ENCODE data around the gene PYGM. TPM values are rescaled to one million over a fixed set of nuclear protein-coding genes. Genes with fewer than 3 reads are reported as not detected.

PYGM gene
- total and polyA plus RNA-seq, 7 experiments from 2014 or later = 0.26 to 16.2 (median 12.3) TPM

DNA sequence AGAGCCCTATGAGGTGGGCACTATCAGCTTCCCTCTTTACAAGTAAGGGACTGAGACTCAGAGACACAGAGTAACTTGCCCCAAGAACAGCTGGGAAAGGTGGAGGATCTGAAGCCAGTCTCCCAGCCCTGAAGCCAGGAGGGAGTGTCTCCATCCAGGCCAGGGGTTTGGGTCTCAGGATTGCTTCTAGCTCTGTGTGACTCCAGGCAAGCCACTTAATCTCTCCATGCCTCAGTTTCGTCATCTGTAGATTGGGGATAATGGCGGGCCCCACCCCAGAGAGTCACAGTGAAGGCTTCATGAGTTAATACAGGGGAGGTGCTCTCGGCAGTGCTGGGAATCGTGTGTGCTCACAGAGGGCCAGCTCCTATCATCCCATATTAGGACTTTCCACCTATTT, 32.7 kb upstream of the PYGM start:
- intact Hi-C loops (cut with micrococcal nuclease) = no loop called here
- Histone ChIP-seq H3K4me3 (ENCODE audit: low read length) (no peak overlapping the region), H3K9me3 (ENCODE audit: control insufficient read depth in 2 of 3, low read length in 3 of 3) (no peaks in the 10 kb centered on the region), H3K36me3 (ENCODE audit: control insufficient read depth in 2 of 3, insufficient read depth in 3 of 3, low read length in 3 of 3) (peaks cover 0 to 67% (median 0%) of the 10 kb centered on the region in 3 experiments), H3K4me1 (ENCODE audit: control insufficient read depth in 2 of 2, insufficient read depth in 2 of 2, low read length in 2 of 2) (peaks cover 0 to 14% of the 10 kb centered on the region in 2 donors), H3K27ac (ENCODE audit: low read depth, low read length) (no peak overlapping the region), H3K27me3 (ENCODE audit: control insufficient read depth in 2 of 2, insufficient read depth in 2 of 2, low read length in 2 of 2) (no peaks in the 10 kb centered on the region)
- no peaks in the 10 kb centered on the region for H3K27me3 Mint-ChIP-seq
- H3K9me3 Mint-ChIP-seq = peaks cover 0 to 1% (median 0%) of the 10 kb centered on the region in 11 donors
- DNase-seq (no peak), ATAC-seq (no peak)
- CTCF ChIA-PET = interaction anchor here (1.5 to 1.6 kb wide), 2 partner anchors 10 to 30 kb away, joined by 3 to 4 read pairs; no protein-coding TSS in a partner anchor
- peaks cover 17 to 38% (median 29%) of the 10 kb centered on the region in 7 donors for H3K4me1 Mint-ChIP-seq
- peaks cover 0 to 10% (median 4%) of the 10 kb centered on the region in 5 donors for H3K36me3 Mint-ChIP-seq
- H3K4me3 Mint-ChIP-seq = no peak overlapping the region
- POLR2A ChIA-PET = interaction anchor here (1.0 to 3.0 kb wide), 5 partner anchors 8 to 18 kb away, joined by 3 to 19 read pairs (median 5); partner anchors contain the start of genes MAP4K2 and SF1
- peak overlapping the region in 3 of 9 donors; percentile 67 to 92 (median 78) for H3K27ac Mint-ChIP-seq

DNA sequence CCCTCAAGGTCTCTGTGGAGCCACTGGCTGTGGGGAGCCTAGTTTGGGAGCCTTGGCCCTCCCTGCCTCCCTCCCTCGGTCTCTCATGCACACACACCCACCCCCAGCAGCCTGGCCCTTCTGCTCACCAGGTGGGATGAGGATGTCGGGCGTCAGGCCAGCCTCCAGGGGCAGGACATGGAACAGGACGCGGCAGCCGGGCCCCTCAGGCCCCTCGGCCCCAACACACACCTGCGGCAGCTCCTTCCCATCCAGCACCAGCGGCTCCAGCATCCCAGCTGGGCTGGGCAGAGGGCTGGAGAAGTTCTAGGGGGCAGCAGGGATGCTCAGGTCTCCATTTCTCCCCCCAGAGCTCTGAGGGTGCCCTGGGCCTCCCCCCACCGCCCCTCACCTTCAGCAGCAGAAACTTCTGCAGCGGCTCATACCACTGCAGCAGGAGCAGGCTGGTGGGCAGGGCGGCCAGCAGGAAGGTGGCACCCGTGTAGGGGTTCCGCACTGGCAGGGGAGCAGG, 32.1 kb upstream of the PYGM start:
- H3K27me3 Mint-ChIP-seq = no peaks in the 10 kb centered on the region
- DNase-seq = no peak

DNA sequence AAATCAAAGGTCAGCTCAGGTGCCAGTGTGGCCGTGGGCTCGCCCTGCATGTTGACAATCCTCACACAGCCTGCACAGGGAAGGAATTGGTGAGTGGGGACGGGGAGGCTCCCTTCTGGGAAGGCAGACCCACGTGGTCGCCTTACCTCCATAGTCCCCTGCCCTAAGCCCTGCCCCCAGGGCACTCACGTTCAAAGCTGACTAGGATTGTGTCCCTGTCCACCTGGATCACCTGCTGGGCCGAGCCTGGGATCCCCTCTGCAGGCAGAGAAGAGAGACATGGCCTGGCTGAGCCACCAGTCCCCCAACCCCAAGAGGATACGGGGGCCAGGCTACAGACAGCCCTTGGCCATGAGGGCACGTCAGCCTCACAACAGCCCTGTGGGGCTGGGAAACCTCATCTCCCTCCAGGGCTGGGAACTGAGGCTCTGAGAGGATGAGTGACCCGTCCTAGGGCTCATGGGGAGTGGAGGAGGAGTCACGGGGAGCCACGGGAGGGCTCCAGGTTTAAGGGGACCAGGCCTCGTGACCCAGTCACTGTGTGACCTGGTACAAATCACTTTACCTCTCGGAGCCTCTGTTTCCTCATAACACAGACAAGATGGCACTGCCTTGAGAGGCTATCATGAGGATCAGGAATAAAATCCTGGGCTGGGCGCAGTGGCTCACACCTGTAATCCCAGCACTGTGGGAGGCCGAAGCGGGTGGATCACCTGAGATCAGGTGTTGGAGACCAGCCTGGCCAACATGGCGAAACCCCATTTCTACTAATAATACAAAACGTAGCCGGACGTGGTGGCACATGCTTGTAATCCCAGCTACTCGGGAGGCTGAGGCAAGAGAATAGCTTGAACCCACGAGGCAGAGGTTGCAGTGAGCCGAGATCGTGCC, 30.7 kb upstream of the PYGM start:
- DNase-seq = no peak
- Histone ChIP-seq H3K27ac (ENCODE audit: low read depth, low read length) (peak overlapping the region; percentile 6), H3K27me3 (ENCODE audit: control insufficient read depth in 2 of 2, insufficient read depth in 2 of 2, low read length in 2 of 2) (no peaks in the 10 kb centered on the region), H3K4me3 (ENCODE audit: low read length) (no peak overlapping the region), H3K36me3 (ENCODE audit: control insufficient read depth in 2 of 3, insufficient read depth in 3 of 3, low read length in 3 of 3) (peaks cover 0 to 48% (median 0%) of the 10 kb centered on the region in 3 experiments), H3K4me1 (ENCODE audit: control insufficient read depth in 2 of 2, insufficient read depth in 2 of 2, low read length in 2 of 2) (peaks cover 0 to 15% of the 10 kb centered on the region in 2 donors), H3K9me3 (ENCODE audit: control insufficient read depth in 2 of 3, low read length in 3 of 3) (no peaks in the 10 kb centered on the region)
- Mint-ChIP-seq H3K4me1 (peaks cover 16 to 32% (median 22%) of the 10 kb centered on the region in 7 donors), H3K36me3 (peaks cover 0 to 11% (median 4%) of the 10 kb centered on the region in 5 donors), H3K4me3 (no peak overlapping the region), H3K27ac (peak overlapping the region in 2 of 9 donors; percentile 48 to 51), H3K9me3 (peaks cover 0 to 1% (median 0%) of the 10 kb centered on the region in 11 donors), H3K27me3 (no peaks in the 10 kb centered on the region)
- POLR2A ChIA-PET = interaction anchor here (1.4 to 1.5 kb wide), 2 partner anchors 12 to 13 kb away, joined by 4 to 5 read pairs; partner anchors contain the start of genes MAP4K2 and SF1
- intact Hi-C loops (cut with micrococcal nuclease) = no loop called here
- no peak for ATAC-seq
- CTCF ChIA-PET = no interaction called here

More for the DNA sequence above, 32.1 kb upstream of the PYGM start:
- Histone ChIP-seq H3K4me1 (ENCODE audit: control insufficient read depth in 2 of 2, insufficient read depth in 2 of 2, low read length in 2 of 2) (peaks cover 0 to 15% of the 10 kb centered on the region in 2 donors), H3K27me3 (ENCODE audit: control insufficient read depth in 2 of 2, insufficient read depth in 2 of 2, low read length in 2 of 2) (no peaks in the 10 kb centered on the region), H3K4me3 (ENCODE audit: low read length) (no peak overlapping the region), H3K9me3 (ENCODE audit: control insufficient read depth in 2 of 3, low read length in 3 of 3) (no peaks in the 10 kb centered on the region), H3K27ac (ENCODE audit: low read depth, low read length) (no peak overlapping the region), H3K36me3 (ENCODE audit: control insufficient read depth in 2 of 3, insufficient read depth in 3 of 3, low read length in 3 of 3) (peaks cover 0 to 61% (median 0%) of the 10 kb centered on the region in 3 experiments)
- ChIA-PET CTCF (interaction anchor here (1.5 to 1.6 kb wide), 2 partner anchors 10 to 30 kb away, joined by 3 to 4 read pairs; no protein-coding TSS in a partner anchor), POLR2A (interaction anchor here (0.7 to 3.0 kb wide), 8 partner anchors 9 to 48 kb away, joined by 3 to 19 read pairs (median 4); partner anchors contain the start of genes MAP4K2, RASGRP2 and SF1)
- Mint-ChIP-seq H3K4me3 (no peak overlapping the region), H3K4me1 (peaks cover 18 to 40% (median 28%) of the 10 kb centered on the region in 7 donors), H3K36me3 (peaks cover 0 to 10% (median 4%) of the 10 kb centered on the region in 5 donors), H3K27ac (no peak overlapping the region), H3K9me3 (peaks cover 0 to 1% (median 0%) of the 10 kb centered on the region in 11 donors)
- no peak for ATAC-seq
- intact Hi-C loops (cut with micrococcal nuclease) = no loop called here

DNA sequence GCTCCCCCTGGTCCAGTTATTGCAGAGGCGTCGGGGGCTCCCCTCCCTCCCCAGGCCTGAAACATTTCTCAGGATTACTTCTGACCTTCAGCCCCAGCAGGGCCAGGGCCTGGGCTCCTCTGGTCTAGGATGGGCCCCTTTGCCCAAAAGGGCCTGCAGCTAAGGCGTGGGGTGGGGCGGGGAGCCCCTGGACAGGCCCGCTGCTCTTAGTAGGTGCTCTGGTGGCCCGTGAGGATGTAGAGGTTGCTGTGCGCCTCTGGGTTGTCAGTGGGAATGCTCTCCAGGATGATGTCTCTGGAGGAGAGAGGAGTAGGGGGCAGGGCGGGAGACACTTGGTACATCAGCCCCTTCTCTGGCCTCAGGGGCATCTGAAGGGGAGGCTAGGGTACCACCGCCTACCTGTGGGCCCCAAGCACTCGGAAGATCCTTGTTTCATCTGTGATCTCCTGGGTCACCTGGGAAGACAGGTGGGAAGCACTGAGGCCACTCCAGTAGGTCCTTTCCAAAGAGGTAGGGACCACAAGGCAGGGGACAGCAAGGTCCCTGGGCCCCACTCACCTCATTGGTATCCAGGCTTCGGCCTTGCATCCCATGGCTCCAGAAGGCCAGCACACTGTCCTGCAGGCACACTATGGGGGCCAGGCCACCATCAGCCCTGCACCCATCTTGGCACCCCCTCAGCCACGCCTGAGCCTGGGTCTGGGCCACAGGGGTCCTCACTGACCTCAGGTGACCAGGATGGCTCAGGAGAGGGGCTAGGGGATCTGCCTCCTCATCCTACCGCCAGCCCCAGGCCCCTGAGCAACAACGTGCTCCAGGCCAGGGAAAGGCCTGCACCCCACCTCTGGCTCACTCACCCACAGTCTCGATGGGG, 29.8 kb upstream of the PYGM start:
- ATAC-seq (no peak), DNase-seq (no peak)
- H3K27me3 ChIP-seq (ENCODE audit: control insufficient read depth in 2 of 2, insufficient read depth in 2 of 2, low read length in 2 of 2) = no peaks in the 10 kb centered on the region
- Mint-ChIP-seq H3K9me3 (peaks cover 0 to under 1% (median 0%) of the 10 kb centered on the region in 11 donors), H3K27ac (peak overlapping the region in 2 of 9 donors; percentile 38 to 48), H3K4me1 (peaks cover 12 to 27% (median 17%) of the 10 kb centered on the region in 7 donors), H3K4me3 (no peak overlapping the region), H3K27me3 (no peaks in the 10 kb centered on the region), H3K36me3 (peaks cover 0 to 11% (median under 1%) of the 10 kb centered on the region in 5 donors)
- CTCF ChIA-PET = interaction anchor here (0.8 kb wide), 1 partner anchor 89 kb away, joined by 5 read pairs; no protein-coding TSS in a partner anchor
- H3K4me1 ChIP-seq (ENCODE audit: control insufficient read depth in 2 of 2, insufficient read depth in 2 of 2, low read length in 2 of 2) = peaks cover 0 to 15% of the 10 kb centered on the region in 2 donors
- no peak overlapping the region for H3K4me3 ChIP-seq (ENCODE audit: low read length)
- POLR2A ChIA-PET = interaction anchor here (1.4 to 5.4 kb wide), 5 partner anchors 11 to 45 kb away, joined by 4 to 31 read pairs (median 17); partner anchors contain the start of genes MAP4K2, RASGRP2 and SF1
- H3K36me3 ChIP-seq (ENCODE audit: control insufficient read depth in 2 of 3, insufficient read depth in 3 of 3, low read length in 3 of 3) = peaks cover 0 to 45% (median 0%) of the 10 kb centered on the region in 3 experiments
- H3K9me3 ChIP-seq (ENCODE audit: control insufficient read depth in 2 of 3, low read length in 3 of 3) = no peaks in the 10 kb centered on the region
- intact Hi-C loops (cut with micrococcal nuclease) = no loop called here
- H3K27ac ChIP-seq (ENCODE audit: low read depth, low read length) = peak overlapping the region; percentile 6

DNA sequence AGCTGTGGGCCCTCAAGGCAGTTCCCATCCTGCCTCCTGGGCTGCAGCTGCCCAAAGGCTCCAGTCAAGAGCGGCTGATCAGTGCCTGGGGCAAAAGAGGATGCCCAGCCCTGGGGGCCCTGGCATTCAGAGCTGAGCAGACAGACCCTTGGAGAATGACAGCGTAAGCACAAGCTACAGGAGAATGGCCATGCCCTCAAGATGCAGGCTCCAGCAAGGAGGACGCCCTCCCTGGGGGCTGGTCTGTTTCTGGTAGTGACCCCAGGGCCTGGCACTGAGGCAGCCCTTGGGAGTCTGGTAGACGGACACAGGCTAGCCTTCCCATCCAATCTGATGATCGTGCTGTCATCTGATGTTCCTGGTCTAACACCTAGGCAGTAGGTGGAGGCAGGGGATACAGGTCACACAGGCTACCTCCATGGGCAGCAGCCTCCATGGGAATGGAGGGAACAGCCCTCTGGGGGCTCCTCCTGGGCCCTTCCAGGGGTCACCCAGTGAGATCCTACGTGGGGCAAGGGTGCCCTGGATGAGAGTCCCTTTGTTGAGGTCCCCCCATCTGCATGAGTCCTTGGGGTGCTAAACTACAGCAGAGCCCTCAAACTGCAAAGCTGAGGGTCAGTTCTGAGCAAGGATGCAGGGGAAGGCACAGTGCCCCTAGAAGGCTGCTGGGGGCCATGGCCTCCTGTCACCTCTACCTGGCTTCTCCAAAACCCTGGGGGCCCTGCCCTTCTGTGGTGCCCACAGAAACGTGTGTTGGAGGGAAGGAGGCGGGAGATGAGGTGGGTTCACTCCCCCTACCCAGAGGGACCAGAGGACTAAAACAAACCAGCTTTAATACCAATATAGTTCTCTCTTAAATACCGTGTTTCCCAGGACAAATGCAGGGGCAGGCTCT, 28.8 kb upstream of the PYGM start:
- ChIA-PET POLR2A (interaction anchor here (1.1 to 5.4 kb wide), 5 partner anchors 10 to 65 kb away, joined by 3 to 31 read pairs (median 17); partner anchors contain the start of genes MAP4K2, RASGRP2 and SF1), CTCF (interaction anchor here (0.6 to 1.2 kb wide), 7 partner anchors 9 to 90 kb away, joined by 3 to 7 read pairs (median 5); partner anchors contain the start of gene RASGRP2)
- ATAC-seq = no peak
- Mint-ChIP-seq H3K4me3 (no peak overlapping the region), H3K4me1 (peaks cover 5 to 17% (median 10%) of the 10 kb centered on the region in 7 donors), H3K36me3 (peaks cover 0 to 11% (median 0%) of the 10 kb centered on the region in 5 donors), H3K27me3 (no peaks in the 10 kb centered on the region), H3K9me3 (no peaks in the 10 kb centered on the region), H3K27ac (no peak overlapping the region)
- H3K27ac ChIP-seq (ENCODE audit: low read depth, low read length) = peak overlapping the region; percentile 16
- no peak for DNase-seq
- no peaks in the 10 kb centered on the region for H3K9me3 ChIP-seq (ENCODE audit: control insufficient read depth in 2 of 3, low read length in 3 of 3)
- H3K4me3 ChIP-seq (ENCODE audit: low read length) = no peak overlapping the region
- no peaks in the 10 kb centered on the region for H3K27me3 ChIP-seq (ENCODE audit: control insufficient read depth in 2 of 2, insufficient read depth in 2 of 2, low read length in 2 of 2)
- intact Hi-C loops (cut with micrococcal nuclease) = no loop called here
- peaks cover 0 to 39% (median 0%) of the 10 kb centered on the region in 3 experiments for H3K36me3 ChIP-seq (ENCODE audit: control insufficient read depth in 2 of 3, insufficient read depth in 3 of 3, low read length in 3 of 3)
- peaks cover 0 to 11% of the 10 kb centered on the region in 2 donors for H3K4me1 ChIP-seq (ENCODE audit: control insufficient read depth in 2 of 2, insufficient read depth in 2 of 2, low read length in 2 of 2)
